Measurements from ENCODE around the gene LRRC3C.

GRCh38 chr17:39953471-39953888 is 25.9 kb downstream of the LRRC3C start:
- TF ChIP-seq CTCF (IDR thresholded peaks at IDR 0.05) (no peak), POLR2A (IDR thresholded peaks at IDR 0.05) (no peak), POLR2AphosphoS5 (IDR thresholded peaks at IDR 0.05; ENCODE audit: insufficient read depth in 1 of 2, low read depth in 1 of 2) (no peak)

All from vagina (tissue), 2 donors.